DMS79 (cell line): ENCODE measurements around the gene DGKB.

Experiments used
- DNase-seq: peaks from one replicate; lab custom pipeline; 2025; lab: John Stamatoyannopoulos, UW

The DGKB gene

GRCh38 chr7:14207711-14208110, 694.8 kb downstream of the DGKB start:
- no peak for DNase-seq

- no peak for DNase-seq
Measured at GRCh38 chr7:14207138-14207537, 695.4 kb downstream of the DGKB start.

DNA sequence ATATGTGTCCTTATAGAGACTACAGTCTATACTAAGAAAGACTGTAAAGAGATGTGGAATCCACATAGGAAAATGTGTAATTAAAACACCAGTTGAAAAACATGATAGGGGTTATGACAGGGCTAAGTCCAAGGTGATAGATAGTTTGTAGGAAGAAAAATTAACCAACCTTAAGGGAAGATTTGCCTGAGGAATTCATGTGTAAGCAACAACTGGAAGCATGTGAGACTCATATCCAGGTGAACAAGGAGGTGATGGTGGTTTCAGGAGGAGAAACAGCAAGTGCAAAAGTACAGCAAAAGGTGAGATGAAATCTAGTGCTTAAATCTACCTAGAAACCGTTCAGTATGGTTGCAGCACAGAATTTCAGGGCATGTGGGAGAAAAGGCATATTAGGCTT, 696.4 kb downstream of the DGKB start:
- no peak for DNase-seq

DNA sequence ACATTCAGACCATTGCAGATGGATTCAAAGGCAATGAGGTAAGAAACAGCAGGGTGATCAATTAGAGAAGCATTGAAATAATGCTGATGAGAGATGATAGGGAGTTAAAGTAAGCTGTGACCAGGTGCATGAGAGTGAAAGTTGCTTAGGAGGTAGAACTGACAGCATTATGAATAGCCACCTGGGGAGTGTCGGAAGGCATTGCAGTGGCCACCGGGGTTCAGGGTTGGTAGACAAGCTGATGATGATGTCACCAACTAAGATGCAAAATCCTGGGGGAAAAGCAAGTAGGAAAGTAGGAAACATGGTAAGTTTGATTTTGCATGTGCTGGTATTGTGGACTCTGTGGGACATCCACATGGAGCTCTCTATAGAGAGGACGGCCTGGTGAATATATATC, 701.2 kb downstream of the DGKB start:
- DNase-seq: no peak

GRCh38 chr7:14199336-14199735, 703.2 kb downstream of the DGKB start:
- DNase-seq: no peak

GRCh38 chr7:14197280-14197679, 705.3 kb downstream of the DGKB start:
- no peak for DNase-seq

DNA sequence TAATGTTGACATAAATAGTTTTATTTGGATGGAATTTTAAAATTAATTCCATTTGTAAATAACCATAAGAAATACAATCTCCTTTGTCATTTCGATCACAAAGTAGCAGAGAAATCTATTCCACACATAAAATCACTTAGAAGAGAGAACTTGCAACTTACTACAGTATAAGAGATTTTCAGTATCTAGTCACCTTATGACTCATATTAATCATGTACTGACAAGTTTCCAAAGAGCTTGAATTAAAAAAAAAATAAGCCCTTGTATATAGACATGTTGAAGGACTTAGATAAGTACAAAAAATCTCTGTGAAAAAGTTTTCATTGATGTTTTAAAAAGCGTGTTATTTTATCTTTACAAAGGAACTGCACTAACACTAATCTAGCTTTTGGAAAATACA, 706.0 kb downstream of the DGKB start:
- DNase-seq: no peak

GRCh38 chr7:14195871-14196270, 706.7 kb downstream of the DGKB start:
- no peak for DNase-seq

GRCh38 chr7:14195079-14195478, 707.5 kb downstream of the DGKB start:
- DNase-seq: no peak

DNA sequence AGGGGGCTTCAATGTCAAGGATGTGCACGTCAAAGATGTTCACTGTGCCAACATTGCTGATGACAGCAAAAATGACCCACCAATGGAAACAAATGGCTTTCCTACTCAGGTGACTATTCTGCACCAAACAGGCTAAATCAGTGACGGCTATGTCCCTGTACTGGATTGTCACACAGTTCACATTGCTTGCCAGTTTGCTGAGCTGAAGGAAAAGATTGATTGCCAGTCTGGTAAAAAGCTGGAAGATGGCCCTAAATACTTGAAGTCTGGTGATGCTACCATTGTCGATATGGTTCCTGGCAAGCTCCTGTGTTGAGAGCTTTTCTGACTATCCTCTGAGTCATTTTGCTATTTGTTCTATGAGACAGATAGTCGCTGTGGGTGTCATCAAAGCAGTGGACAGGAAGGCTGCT, 710.9 kb downstream of the DGKB start:
- DNase-seq: no peak

GRCh38 chr7:14184292-14184864, 718.2 kb downstream of the DGKB start:
- DNase-seq: no peak

- DNase-seq: no peak
Measured at GRCh38 chr7:14179781-14180180, 722.8 kb downstream of the DGKB start.

DNA sequence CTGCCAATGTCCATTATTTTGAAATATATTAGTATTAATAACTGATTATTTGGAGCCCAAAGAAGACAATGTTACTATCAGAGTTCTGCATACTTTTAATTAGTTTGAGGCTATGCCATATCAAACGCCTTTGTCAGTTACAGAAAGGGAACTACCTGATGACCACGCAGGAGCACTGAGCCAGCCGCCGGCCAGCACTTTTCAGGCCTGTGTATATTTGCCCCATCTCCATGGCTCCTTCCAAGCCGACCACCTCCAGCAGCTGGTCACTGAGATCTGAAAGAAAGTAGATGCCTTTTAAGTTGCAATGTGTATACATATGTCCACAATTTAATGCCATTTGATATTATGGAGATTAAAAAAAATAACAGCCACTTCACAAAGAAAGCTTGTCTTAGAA, 724.7 kb downstream of the DGKB start:
- no peak for DNase-seq

- no peak for DNase-seq
Measured at GRCh38 chr7:14170872-14171271, 731.7 kb downstream of the DGKB start.

- DNase-seq: no peak
Measured at GRCh38 chr7:14158111-14158510, 744.4 kb downstream of the DGKB start.

- no peak for DNase-seq
Measured at GRCh38 chr7:14156436-14156835, 746.1 kb downstream of the DGKB start.

DNA sequence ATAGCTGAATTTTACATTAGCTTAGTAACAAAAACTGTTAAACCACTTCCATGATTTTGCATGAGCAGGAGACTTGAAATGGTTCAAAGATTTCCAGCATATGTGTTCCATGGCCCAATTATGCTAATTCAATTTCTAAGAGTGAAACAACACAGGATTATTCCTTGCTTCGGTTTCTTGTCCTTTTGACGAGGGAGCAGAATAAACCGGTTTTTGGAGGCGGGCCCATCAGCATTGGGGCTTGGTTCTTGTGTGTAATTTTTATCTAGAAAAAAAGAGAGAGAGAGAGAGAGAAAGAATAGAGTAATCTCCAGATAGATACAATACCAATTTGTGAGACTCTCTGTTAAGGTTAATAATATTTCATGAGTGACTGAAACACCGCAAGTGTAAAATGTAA, 753.6 kb downstream of the DGKB start:
- DNase-seq: no peak

DNA sequence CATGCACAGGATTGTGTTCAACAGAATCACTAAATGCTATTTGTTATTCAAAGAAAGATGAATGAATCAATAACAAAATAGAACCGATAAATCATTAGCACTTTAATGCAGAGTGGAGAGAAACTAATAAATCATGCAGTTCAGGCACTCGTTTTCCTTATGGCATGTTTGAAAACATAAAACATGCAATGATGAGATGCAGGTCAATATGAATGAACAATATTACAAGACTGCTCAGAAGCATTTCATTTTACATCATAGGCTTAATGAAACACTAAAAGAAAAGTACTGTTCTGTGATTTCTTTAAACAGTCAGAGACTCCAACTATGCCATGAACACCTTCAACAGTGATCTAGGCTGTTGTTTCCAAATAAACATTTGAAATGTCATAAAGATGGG, 755.0 kb downstream of the DGKB start:
- DNase-seq: no peak

- DNase-seq: no peak
Measured at GRCh38 chr7:14144538-14144937, 758.0 kb downstream of the DGKB start.

GRCh38 chr7:14144109-14144508, 758.4 kb downstream of the DGKB start:
- DNase-seq: no peak

GRCh38 chr7:14137676-14138075, 764.9 kb downstream of the DGKB start:
- DNase-seq: no peak

GRCh38 chr7:14133752-14134151, 768.8 kb downstream of the DGKB start:
- no peak for DNase-seq

- DNase-seq: no peak
Measured at GRCh38 chr7:14125998-14126397, 776.6 kb downstream of the DGKB start.

DNA sequence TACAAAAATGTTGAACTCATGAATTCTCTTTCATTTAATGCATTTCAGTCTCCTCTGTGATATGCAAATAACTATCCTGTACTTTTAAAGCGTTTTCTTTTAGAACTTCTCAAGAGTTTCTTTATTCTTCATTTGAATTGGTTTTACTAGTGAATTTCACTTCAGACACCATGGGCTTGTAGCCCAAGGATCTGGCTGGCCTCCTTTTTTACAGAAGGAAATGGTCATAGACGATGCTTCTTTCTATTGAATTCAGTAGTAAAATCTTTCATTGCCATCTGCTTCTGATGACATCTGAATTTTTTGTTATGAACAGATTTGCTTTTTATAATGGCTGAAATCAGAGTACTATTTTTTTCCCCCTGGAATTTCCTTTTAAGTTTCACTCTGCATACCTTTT, 777.8 kb downstream of the DGKB start:
- no peak for DNase-seq

GRCh38 chr7:14123923-14124322, 778.6 kb downstream of the DGKB start:
- DNase-seq: no peak
